ENCODE data around the gene MYO7A.

- TF ChIP-seq CTCF (IDR thresholded peaks at IDR 0.05; ENCODE audit: low read depth, low read length, poor library complexity, severe bottlenecking) = no peak
- TF ChIP-seq EZH2phosphoT487 (IDR thresholded peaks at IDR 0.05; ENCODE audit: borderline replicate concordance, low read length) = no peak
Measured at GRCh38 chr11:77150836-77151235, 22.8 kb downstream of the MYO7A start.
